ENCODE measurements around the gene CLDN5. TPM values are rescaled to one million over a fixed set of nuclear protein-coding genes. Genes with fewer than 3 reads are reported as not detected.

CLDN5 gene
- total RNA-seq, 1 donor from 2014 or later: 19.5 TPM

DNA sequence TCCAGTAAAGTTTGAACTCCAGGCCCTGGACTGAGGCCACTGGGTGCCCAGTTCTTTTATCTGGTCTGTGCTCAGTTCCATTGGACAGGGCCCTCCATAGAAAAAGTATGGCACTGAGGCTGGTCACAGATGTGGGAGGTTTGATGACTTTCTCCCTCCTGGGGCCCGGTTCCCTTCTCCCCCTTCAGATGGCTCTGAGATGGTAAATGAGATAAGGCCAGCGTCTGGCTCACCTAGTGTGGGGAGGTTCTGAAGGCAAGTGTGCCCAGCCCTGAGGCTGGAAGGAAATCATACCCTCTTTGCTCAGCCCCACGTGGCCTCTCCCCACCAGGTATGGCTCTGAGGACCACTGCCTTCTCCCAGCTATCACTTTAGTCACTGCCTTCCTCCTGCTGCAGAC, 1.5 kb upstream of the CLDN5 start:
- peak overlapping the region; percentile 95 for H3K27ac ChIP-seq (replicated peaks)
- H3K4me1 ChIP-seq: peaks cover 67% of the 10 kb centered on the region
- no peaks in the 10 kb centered on the region for H3K36me3 ChIP-seq
- peaks cover 35% of the 10 kb centered on the region for H3K27me3 ChIP-seq (ENCODE audit: low read depth)
- H3K4me3 ChIP-seq: no peak overlapping the region
- no peak for DNase-seq
- TF ChIP-seq CTCF (IDR thresholded peaks at IDR 0.05; ENCODE audit: borderline replicate concordance): no peak
- no peaks in the 10 kb centered on the region for H3K9me3 ChIP-seq (replicated peaks)
- intact Hi-C loops (cut with micrococcal nuclease): no loop called here

GRCh38 chr22:19525116-19525660, 978 bp upstream of the CLDN5 start:
- Histone ChIP-seq H3K4me3 (peak overlapping the region; percentile 73), H3K36me3 (no peaks in the 10 kb centered on the region), H3K27ac (replicated peaks) (peak overlapping the region; percentile 95), H3K9me3 (replicated peaks) (no peaks in the 10 kb centered on the region), H3K4me1 (peaks cover 67% of the 10 kb centered on the region), H3K27me3 (ENCODE audit: low read depth) (peaks cover 35% of the 10 kb centered on the region)
- DNase-seq: peak; percentile 33
- no peak for TF ChIP-seq CTCF (IDR thresholded peaks at IDR 0.05; ENCODE audit: borderline replicate concordance)
- intact Hi-C loops (cut with micrococcal nuclease): no loop called here

- Histone ChIP-seq H3K9me3 (replicated peaks) (no peaks in the 10 kb centered on the region), H3K4me3 (peak overlapping the region; percentile 73), H3K36me3 (no peaks in the 10 kb centered on the region), H3K4me1 (peaks cover 67% of the 10 kb centered on the region), H3K27ac (replicated peaks) (peak overlapping the region; percentile 95), H3K27me3 (ENCODE audit: low read depth) (peaks cover 35% of the 10 kb centered on the region)
- intact Hi-C loops (cut with micrococcal nuclease): no loop called here
- DNase-seq: no peak
- TF ChIP-seq CTCF (IDR thresholded peaks at IDR 0.05; ENCODE audit: borderline replicate concordance): peak; percentile 28
Observed at GRCh38 chr22:19523240-19524169, 705 bp downstream of the CLDN5 start.

- Histone ChIP-seq H3K27me3 (ENCODE audit: low read depth) (peaks cover 35% of the 10 kb centered on the region), H3K27ac (replicated peaks) (peak overlapping the region; percentile 95), H3K9me3 (replicated peaks) (no peaks in the 10 kb centered on the region), H3K4me1 (peaks cover 64% of the 10 kb centered on the region), H3K4me3 (peak overlapping the region; percentile 73), H3K36me3 (no peaks in the 10 kb centered on the region)
- TF ChIP-seq CTCF (IDR thresholded peaks at IDR 0.05; ENCODE audit: borderline replicate concordance): no peak
- intact Hi-C loops (cut with micrococcal nuclease): no loop called here
- DNase-seq: no peak
Observed at GRCh38 chr22:19522881-19523239, 1.4 kb downstream of the CLDN5 start.

DNA sequence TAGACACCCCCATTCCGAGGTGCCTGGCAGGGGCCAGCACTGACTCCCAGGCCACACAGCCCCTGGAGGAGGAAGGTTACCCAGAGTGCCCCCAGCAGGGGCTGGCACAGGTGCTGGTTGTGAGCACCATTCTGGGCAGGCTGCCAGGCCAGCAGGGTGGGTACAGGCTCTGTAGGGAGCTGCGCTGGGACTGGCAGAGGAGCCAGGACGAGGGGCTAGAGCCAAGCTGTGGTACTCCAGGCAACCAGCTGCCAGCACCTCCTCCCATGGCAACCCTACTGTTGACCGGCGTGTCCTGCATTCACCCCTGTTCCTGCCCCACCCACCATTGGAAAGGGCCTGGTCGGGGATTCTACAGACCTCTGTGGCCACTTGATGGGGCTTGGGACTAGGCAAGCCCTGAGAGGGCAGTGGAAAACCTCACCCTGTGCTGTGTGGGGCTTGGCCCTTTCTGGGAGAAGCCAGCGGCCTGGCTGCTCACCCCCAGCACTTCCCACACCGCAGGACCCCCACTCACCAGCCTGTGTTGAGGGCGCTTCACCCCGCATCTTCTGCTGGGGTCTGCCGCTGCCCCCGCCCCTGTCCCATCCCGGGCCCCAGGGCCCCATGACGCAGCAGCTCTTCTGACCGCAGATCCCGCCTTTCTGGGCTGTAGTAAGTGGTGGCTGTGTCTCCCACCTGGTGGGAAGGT, 1.9 kb downstream of the CLDN5 start:
- peak; percentile 56 for DNase-seq
- intact Hi-C loops (cut with micrococcal nuclease): no loop called here
- no peak for TF ChIP-seq CTCF (IDR thresholded peaks at IDR 0.05; ENCODE audit: borderline replicate concordance)
- no peaks in the 10 kb centered on the region for H3K9me3 ChIP-seq (replicated peaks)
- peaks cover 35% of the 10 kb centered on the region for H3K27me3 ChIP-seq (ENCODE audit: low read depth)
- no peaks in the 10 kb centered on the region for H3K36me3 ChIP-seq
- H3K4me3 ChIP-seq: peak overlapping the region; percentile 73
- H3K4me1 ChIP-seq: peaks cover 58% of the 10 kb centered on the region
- H3K27ac ChIP-seq (replicated peaks): peak overlapping the region; percentile 95
